Inflammatory macrophage (primary cell): Measurements from ENCODE around the gene FASTK.

Experiments used
- DNase-seq, 2 donors: peaks; one replicate each; pipeline ENCODE4 v3.0.0-alpha.2; 2020 to 2022

FASTK gene

GRCh38 chr7:151095828-151096475 is 15.3 kb upstream of the FASTK start:
- no peak for DNase-seq

- no peak for DNase-seq
Observed at GRCh38 chr7:151095123-151095797, 14.7 kb upstream of the FASTK start.

DNA sequence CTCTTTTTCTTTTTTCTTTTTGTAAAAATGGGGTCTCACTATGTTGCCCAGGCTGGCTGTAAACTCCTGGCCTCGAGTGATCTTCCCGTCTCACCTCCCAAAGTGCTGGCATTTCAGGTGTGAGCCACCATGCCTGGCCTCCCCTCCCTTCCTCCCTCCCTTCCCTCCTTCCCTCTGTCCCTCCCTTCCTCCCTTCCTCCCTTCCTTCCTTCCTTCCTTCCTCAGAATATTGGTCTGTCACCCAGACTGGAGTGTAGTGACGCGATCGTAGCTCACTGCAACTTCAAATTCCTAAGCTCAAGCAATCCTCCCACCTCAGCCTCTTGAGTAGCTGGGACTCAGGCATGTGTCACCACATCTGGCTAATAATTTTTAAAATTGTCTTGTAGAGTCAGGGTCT is 14.1 kb upstream of the FASTK start:
- no peak for DNase-seq

DNA sequence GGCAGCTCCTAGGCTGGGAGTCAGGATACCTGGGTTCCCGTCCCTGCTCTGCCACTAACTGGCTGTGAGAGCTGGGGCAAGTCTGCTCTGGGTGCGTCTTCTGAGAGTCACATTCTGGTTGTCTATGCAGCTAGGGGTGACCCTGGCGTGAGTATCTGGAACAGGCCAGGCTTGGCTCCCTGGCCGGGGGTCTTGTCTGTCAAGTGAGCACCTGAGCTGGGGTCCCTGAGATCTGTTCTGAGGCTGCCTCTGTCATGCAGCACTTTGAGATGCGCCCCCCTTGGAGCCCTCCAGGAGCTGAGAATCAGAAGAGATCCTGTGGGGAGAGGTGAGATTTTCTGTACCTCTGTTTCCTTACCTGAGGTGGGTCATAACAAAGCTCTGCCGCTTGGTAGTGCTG is 13.1 kb upstream of the FASTK start:
- no peak for DNase-seq

DNA sequence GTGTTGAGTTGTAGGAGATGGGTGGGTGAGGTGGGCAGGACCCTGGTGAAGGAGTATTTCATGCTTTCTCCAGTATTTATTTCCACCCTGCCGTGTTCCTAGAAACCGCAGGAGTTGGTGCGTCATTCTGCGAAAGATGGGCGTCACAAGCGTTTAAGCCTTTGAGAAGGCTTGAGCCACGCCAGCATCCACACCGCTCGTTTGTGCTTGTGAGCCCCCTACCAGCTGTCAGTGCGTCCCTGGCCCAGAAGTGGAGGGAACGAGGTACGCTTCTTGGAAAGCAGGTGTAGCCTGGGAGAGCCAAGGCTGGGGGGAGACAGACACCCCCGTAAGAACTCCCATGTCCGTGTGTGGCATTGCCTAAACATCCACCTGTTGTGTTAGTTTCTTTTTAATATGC is 11.4 kb upstream of the FASTK start:
- no peak for DNase-seq

DNA sequence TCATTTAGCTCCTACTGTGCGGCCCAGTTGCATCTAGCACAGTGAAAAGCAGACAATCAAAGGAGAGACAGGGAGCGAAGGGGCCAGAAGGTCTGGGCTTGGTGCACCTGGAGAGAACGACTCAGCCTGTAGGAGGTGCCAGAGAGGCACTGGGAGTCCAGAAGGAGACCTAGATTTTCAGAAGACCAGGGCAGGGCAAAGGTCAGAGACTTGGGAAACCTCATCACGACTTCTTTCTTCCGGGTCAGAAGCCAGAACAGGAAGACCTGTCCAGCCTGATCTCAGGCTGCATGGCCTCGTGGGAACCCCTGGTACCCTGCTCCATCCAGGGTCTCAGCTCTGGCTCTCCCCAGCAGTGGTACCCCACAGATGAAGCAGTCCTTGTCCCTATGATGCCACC is 10.8 kb upstream of the FASTK start:
- peak; percentile 80 to 83 for DNase-seq

- DNase-seq, result no peak
Observed at GRCh38 chr7:151091003-151091402, 10.4 kb upstream of the FASTK start.

GRCh38 chr7:151089893-151090730 is 9.5 kb upstream of the FASTK start:
- DNase-seq, result no peak

- peak; percentile 94 to 98 for DNase-seq
Observed at GRCh38 chr7:151088856-151089699, 8.5 kb upstream of the FASTK start.

DNA sequence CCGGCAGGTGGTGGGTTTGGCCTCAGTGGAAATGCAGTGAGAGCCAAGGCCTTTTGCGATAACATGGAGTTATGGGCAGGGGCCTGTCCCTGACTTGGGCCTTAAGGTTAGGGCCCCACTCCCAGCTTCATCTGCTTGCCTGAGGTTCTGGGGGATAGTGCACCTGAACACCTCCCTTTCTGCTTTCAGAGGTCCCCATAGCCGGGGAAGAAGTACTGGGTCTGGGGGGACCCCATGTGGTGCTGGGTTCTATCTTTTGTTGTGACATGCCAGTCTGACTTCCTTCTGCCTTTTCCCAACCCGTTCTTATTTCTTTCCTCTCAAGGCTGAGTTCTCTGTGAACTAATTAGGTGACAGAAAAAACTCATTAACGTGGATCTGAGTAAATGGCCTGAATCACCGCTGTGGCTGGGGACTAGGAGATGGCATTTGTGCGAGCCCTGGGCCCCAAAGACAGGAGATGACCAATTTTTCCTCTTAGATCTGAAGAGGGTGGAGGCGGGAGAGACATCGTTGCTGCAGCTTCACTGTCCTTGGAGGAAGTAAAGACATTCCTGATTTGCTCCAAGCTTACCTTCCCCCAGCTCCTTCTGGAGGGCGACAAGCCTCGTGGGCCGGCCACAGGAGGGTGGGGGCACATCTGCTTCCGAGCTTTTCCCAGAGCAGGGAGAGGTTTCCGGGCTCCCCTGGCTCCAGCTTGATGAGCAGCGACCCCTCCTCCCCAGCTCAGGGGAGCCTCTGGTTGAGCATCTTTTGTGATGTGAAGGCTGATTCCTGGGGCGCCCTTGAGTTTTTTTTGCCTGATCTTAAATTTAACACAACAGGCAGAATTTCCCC is 7.6 kb upstream of the FASTK start:
- peak; percentile 31 to 61 for DNase-seq

DNA sequence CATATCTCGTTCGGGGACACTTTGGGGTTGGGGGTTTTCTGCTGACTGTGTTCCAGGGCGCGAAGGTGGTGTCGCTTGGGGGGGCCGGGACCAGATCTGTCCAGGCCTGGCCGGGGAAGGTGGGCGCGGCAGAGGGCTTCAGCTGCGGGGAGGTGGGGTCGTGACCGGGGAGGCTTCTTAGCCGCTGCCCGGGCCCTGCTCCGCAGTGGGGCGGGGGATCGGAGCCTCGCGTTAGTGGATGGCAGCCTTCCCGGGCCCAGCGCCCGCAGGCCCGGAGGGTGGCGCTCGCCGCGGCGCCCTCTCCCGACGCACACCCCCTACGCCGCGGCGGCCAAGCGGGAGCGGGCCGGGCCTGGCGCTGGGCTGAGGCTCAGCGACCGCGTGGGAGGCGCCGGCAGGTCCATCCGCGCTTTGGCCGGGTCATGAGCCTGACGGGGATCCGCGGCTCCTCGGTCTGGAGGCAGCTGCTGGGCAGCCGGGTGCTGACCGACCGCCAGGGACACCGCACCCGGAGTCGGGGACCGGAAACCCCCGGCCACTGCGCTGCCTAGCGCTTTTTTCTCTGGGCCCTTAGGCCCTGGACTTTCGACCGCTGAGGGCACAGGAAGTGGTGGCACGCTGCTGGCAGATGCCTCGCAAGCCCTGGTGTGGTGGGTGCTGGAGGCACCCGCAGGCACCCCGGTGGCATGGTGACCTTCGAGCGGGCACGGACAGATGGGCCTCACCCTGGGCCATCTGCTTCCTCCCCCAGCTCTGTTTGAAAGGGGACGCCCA is 6.8 kb upstream of the FASTK start:
- peak; percentile 35 to 68 for DNase-seq

- DNase-seq, result peak in 1 of 2 donors; percentile 23
Observed at GRCh38 chr7:151086802-151087244, 6.2 kb upstream of the FASTK start.

GRCh38 chr7:151085691-151086620 is 5.3 kb upstream of the FASTK start, which contains the start of gene AGAP3:
AGAP3 (plus strand) TSS chr7:151086475; CDS start chr7:151086742, 267 bp downstream.
- DNase-seq, result peak; percentile 91 to 93

GRCh38 chr7:151085329-151085690 is 4.7 kb upstream of the FASTK start:
- peak in 1 of 2 donors; percentile 7 for DNase-seq

DNA sequence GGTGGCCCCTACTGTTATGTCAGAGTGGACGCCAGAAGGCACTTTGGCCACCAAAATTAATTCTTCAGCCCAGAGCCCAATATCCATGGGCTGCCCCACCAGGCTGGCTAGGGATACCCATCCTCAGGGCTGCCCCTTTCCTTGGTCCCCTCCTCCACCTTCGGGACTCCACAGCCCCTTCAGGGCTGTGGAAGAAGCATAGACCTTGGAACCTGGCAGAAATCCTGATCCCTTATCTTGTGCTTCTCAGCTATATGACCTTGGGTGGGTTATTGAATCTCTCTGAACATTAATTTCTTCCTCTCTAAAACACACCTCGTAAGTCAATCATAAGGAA is 3.2 kb upstream of the FASTK start:
- no peak for DNase-seq

- DNase-seq, result peak; percentile 51 to 75
Observed at GRCh38 chr7:151083071-151083823, 2.6 kb upstream of the FASTK start, which contains the start of gene TMUB1. TMUB1 (minus strand) TSS chr7:151083493; CDS start chr7:151082563, 930 bp downstream.

- no peak for DNase-seq
Observed at GRCh38 chr7:151082141-151083070, 1.8 kb upstream of the FASTK start.
